Medulla oblongata (tissue), 1 donor: ENCODE measurements around the gene ANK2.

Experiments used
- DNase-seq: peaks from one replicate; pipeline ENCODE4 v3.0.0-alpha.2; 2015; ENCODE audit errors: extremely low spot score

Gene ANK2

DNA sequence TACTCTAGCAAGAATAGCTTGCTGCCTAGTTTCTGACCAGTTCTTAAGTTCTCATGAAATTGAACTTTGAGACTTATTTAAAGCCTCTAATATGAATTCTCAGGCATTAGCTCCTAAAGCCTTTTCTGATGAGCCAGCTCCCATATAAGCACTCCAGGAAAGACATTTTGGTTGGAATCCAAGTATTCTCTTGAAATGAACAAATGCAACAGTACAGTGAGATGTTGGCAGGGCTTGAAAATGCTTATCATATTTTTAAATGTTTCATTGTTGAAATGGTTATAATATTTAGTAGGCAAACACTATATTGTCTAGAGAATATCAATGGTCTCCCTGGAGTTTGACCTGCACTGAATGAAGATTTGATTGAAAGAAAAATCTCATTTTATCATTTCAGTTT, 240.3 kb downstream of the ANK2 start:
- no peak for DNase-seq

DNA sequence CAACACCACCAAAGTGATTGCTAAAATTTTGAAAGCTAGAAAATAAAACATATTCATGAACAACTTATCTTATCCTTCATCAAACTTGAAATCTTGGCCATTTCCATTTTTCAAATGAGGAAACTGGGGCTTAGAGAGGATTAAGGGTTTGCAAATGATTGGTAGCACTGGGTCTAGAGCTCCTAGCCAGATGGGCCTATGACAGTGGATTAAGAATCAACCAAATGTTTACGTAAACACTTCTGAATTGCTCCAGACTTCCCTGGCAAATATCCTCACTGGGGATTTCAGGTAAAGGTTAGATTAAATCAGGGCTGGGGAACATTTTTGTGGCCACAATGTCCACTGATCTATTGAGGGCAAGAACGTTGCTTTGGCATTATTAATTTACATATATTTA, 241.2 kb downstream of the ANK2 start:
- DNase-seq: no peak

DNA sequence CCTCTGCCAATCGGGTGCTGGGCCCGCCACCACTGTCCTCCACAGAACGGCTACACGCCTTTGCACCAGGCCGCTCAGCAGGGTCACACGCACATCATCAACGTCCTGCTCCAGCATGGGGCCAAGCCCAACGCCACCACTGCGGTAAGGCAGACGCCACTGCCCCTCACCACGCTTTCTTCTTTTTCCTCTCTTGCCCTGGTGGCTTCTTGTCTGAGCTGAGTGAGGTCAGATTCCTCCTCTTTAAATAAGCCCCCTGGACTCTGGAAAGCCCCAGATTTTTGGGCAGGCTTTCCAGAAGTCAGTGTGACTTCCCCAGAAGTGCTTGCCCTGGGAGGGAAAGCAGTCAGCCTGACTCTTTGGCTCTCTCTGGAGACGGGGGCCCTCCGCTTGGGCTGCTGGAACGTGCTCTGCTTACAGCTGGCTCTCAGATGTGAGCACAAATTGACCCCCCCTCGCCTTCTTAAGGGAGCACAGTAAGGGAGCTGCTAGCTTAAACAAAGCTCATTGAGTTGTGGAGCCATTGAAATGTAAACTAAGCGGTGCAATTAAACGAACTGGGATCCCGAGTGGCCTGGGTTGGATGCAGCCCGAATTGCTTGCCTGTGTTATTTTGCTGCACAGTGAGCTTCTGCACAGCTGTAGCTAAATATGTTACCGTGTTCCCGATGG, 243.1 kb downstream of the ANK2 start:
- DNase-seq: peak; percentile 87

DNA sequence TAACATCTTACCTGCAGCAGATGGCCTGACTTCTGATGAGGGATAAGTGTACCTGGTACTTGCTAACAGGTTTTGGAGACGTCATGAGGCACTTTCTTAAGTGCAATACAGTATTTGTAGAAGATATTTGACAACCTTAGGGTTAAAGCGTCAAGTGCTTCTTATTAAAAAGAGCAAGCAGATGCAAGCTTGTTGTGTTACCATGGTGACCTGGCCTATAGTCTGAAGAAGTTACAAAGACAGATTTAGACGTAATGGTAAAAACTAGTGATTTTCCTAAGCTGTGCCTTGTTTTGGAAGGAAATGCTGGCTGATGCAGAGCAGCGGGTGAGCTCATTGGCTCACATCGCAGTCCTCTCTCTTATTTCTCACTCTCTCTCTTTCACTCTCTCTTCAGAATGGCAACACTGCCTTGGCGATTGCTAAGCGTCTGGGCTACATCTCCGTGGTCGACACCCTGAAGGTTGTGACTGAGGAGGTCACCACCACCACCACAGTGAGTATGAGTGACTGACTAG, 243.6 kb downstream of the ANK2 start:
- DNase-seq: peak; percentile 72

DNA sequence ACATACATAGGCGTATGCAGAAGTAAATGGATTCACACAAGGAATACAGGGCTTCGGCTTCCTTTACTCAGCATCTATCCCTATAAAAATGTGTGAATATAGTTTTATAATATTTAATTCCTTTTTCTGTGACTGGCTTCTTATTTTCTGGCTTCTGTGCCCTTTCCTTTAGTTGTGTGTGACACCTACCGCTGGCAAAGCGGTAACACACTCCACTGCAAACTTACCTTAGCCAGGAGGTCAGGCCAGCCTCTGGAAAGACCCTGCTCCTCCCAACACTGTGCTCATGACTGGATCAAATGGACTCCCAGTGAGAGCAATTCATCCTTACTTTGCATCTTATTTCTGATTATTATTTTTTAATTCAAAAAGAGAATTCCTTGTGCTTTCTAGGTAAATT, 244.2 kb downstream of the ANK2 start:
- DNase-seq: no peak

DNA sequence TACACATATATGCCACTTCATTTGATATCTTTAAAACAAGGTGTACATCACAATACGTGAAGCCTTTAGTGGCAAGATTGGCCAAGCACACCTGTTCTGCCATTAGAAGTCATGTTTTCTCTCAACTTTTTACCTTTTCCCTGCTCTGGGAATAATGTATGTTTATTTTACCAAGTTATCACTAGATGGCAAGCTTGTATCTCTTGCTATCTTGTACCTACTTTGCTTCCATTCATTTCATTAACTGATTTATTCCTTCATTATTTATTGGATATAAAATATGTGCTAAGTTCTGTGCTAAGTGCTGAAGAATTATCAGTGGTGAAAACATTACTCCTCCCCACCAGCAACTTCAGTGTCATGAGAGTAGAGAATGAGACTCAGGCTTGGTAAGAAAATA, 245.5 kb downstream of the ANK2 start:
- DNase-seq: no peak

DNA sequence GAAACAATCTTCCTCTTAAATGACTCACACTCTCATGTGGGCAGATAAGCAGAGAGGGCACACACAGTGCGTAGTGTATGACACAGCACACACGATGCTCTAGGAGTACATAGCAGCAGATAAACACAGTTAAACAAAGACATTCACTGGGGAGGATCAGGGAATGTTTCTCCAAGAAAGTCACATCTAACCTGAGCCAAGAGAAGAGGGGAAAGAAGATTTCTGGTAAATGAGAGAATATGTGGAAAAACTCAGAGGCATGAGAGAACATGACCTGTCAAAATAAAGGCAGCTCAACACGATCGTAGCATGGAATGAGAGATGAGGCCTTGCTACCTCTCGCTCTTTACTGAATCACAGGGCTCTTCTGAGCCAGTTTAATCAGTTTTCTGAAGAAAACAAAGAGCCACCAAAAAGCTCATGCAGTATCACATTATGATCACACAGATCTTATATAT, 251.0 kb downstream of the ANK2 start:
- no peak for DNase-seq

DNA sequence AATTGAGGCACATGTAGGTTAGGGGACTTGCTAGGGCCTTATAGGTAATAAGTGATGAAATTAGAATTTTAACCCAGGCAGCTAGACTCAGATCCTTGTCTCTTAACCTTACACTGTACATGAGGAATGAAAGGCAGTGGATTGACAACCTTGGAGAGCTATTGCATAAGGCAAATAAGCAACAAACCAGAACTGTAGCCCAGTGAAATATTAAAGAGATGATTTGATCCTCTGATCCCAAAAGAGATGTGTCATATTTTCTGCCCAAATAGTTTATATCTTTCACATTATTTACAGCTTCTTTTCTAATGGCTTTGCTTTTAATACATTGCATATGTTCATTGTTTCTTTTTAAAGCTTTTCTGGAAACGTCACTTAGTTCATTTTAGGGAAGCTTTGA, 252.6 kb downstream of the ANK2 start:
- no peak for DNase-seq

DNA sequence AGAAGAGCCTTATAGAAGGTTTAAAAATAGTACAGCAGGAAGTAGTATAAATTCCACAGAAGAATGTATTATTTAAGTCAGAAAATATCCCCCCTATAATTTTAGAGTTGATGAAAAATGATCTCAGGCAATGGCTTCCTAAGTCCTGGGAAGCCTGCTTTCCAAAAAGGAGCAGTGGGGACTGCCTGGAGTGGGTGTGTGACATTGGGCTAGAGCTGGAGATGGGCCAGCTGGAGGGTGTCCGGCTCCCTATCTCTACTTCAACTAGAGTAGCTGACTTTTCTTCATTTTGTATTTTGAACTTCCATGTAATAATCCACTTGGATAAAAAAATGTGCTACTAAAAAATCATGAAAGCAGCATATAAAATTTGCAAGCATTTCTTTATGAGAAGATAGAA, 253.9 kb downstream of the ANK2 start:
- DNase-seq: no peak

DNA sequence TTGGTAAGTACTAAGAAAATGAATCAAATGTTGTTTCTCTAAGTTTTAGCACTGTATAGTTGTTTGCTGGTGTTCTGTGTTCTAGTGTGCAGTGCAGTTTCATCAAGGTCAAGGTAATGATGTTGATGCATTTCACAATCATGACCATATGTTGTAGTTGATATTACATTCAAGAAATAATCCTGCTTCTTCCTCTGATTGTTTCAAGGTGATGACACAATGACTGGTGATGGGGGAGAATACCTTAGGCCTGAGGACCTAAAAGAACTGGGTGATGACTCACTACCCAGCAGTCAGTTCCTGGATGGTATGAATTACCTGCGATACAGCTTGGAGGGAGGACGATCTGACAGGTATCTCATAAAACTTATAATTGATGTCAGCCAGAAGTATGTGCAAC, 261.6 kb downstream of the ANK2 start:
- no peak for DNase-seq

DNA sequence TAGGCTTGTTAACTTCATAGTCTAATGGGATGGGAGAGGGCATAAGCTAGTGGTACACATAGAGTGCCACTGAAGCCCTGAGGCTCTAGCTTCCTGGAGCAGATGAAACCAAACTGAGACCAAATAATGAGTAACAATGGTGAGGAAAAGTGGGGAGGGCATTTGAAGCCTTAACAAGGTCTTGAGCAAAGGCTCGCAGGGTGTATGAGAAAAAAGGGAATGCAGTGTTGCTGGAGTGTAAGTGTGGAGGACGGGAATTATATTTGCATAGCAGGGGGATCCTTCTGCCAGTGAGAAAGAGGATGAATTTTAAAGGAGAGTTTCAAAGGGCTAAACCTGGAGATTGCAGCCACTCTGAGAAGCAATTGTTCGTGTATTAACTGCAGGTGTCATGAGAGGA, 263.1 kb downstream of the ANK2 start:
- no peak for DNase-seq

DNA sequence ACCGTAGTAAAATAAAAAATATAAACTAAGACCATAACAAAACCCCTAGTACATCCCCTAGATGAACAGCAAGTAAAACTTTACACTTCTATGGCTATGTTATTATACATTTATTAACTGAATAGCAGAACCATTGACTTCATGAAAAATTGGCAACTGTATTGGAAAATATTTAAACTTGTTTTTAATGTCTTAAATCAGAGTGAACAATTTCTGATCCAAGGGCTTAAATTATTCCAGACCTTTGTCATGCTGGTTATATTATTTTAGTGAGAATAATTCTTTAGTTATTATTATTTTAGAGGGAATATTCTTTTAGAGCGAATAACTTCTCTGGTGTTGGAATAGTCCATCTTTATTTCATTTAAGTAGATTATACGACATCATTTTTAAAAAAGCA, 265.0 kb downstream of the ANK2 start:
- no peak for DNase-seq

DNA sequence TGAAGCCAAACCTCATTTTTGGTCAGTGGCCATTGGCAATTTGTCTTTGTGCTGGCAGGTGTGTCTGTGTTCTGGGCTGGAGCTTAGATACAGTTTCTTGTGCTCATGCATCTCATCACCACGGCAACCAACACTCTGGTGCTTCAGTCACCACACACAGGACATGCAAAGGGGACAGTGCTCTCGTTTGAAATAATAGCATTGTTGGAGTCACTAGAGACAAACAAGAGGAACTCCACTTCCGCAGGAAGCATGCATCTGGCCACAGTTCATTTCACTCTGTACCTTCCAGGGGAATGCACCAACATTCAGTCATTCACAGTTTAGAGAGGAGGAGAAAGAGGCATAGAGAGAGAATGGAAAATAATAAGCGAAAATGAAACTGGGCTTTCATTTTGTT, 267.4 kb downstream of the ANK2 start:
- peak; percentile 49 for DNase-seq

DNA sequence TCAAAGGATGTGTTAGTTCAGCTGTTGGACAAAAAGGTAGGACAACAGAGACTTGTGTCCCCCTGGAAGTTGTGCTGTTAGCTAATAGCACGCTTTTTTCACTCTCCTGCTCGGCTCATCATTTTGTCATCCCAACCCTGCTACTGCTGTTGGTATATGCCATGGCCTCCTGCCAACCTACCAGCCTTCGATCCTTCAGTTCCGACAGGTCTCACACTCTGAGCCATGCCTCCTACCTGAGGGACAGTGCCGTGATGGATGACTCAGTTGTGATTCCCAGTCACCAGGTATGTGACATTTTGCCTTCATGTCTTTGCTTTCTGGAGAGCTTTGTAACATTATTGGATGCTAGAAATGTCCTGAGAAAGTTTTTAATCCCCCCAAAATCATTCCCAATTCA, 268.1 kb downstream of the ANK2 start:
- no peak for DNase-seq

DNA sequence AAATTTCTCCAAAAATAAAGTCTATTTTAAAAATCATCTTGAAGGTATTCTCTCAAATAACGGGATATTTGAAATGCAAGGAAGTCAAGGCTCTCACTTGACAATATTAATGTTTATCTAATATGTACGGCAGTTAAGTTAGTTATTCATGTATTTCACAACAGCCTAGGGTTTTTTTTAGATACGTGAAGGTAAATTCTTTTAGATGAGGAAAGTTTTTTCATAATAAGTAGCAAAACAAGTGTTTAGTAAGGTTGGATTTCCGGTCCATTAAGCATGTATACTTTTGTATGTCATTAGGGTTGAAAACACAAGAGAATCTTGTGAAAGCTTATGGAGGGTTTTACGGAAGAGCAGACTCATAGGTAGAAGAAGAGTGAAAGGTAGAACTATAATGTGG, 273.3 kb downstream of the ANK2 start:
- no peak for DNase-seq

DNA sequence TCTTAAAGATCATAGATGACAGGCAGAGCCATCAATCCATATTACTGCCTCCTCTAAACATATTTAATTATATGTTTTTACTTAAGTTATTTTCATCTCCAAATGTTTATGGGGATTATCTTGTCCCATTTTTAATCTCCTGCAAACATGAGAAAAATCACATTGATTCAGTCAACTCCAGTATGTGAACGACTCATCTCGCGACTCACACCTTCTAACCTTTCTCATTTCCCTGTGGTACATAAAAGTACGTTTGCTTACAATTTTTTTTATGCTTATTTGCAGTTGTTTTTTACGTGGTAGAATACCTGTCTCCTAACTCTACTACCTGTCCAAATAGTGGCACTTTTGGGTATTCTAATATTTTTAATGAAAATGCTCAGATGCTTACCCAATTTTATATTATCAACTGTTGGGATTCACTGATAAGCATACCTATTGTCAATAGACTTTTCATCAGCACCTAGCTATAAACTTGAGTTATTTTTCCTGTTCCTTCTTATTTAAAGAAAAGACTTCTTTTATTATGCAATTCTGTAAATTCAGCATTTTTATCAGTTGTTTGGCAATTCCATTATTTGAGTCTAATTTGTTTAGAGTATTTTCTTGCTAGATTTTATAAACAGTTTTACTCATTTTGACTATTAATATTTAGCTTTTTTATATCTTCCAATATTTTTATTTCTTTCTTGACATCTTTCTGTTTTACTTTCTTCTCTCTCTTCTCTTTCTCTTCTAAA, 276.6 kb downstream of the ANK2 start:
- no peak for DNase-seq

DNA sequence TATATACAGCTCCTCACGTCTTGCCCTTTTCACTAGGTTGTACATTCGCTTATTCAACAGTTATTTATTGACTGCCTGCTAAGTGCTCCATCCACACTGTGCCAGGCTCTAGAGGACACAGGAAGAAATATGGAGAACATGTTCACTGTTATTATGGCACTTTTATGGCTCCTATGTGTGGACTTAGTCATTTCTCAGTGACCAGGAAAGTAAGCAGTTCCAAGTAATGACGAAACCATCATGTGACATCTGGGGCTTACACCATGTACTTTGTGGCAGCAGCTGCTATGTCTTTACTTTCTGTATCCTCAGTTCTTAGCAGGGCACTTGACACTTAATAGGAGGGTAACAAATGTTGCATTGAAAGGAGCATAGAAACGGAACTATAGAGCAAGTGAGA, 278.0 kb downstream of the ANK2 start:
- no peak for DNase-seq

DNA sequence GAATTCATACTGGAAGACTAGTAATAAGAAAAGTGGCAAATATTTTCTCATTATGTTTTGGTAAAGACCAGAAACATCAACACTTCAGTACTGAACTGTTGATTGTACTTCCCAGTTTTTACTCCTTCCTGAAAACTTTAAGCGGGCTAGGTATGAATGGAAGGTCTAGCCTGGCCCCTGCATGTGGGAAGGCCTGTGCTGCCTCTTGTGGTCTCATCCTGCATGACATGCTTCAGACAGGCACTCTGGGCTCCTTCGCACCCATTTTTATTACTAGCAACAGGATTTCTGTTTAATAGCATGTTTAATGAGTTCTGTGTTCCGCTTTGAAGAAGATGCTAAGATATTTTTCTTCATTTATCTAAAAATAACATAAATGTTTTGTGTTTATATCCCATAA, 279.1 kb downstream of the ANK2 start:
- DNase-seq: no peak

DNA sequence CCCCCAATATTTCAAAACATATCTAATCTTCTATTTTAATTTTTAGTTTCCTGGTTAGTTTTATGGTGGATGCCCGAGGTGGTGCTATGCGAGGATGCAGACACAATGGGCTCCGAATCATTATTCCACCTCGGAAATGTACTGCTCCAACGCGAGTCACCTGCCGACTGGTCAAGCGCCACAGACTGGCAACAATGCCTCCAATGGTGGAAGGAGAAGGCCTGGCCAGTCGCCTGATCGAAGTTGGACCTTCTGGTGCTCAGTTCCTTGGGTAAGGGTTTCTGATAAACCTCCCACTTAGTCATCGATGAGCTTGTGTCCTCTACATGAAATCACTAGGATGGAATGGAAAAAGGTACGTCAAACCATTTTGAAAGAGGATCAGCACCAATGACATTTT, 280.7 kb downstream of the ANK2 start:
- no peak for DNase-seq

DNA sequence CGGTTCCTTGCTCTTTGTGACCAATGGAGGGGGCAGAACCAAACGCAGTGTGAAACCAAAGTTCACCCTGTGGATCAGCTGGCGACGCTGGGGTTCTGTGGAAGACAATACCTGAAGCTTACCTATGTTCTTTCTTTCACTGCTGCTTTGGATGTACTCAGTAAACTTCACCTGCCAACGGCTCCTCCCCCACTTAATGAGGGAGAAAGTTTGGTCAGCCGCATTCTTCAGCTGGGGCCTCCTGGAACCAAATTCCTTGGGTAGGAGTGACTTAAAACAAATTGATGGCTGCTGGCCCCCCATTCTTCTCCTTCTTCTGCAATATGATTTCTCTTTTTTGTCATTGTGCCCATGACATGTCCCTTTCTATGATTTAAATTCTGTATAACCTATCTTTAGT, 282.4 kb downstream of the ANK2 start:
- no peak for DNase-seq

DNA sequence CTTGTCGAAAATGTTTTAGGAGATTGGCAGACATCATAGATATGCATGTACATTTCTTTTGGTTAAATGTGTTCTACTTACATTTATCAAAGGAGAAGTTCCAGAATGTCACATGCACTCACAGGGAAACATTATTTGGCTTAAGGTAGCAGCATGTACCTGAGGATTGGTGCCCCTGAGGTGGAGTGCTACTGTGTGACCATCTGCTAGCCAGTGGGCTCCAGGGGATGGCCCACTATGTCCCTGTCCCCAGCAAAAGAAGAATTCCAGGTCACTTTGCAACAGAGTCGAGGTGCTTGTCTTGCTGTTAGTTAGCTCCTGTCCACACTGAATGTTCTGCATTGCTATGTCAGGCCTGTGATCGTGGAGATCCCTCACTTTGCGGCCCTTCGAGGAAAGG, 283.2 kb downstream of the ANK2 start:
- DNase-seq: no peak

DNA sequence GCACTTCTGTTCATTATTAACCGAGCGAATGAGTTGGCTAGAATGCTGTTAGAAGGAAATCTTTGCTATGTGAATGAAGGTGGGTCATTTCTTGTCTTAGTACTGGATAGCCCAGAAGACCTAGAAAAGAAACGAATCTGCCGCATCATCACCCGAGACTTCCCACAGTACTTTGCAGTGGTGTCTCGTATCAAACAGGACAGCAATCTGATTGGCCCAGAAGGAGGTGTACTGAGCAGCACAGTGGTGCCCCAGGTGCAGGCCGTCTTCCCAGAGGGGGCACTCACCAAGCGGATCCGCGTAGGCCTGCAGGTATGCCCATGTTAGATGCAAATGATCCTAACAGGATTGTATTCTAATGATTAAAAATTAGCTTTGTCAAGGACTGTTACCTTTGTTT, 286.3 kb downstream of the ANK2 start:
- DNase-seq: no peak

DNA sequence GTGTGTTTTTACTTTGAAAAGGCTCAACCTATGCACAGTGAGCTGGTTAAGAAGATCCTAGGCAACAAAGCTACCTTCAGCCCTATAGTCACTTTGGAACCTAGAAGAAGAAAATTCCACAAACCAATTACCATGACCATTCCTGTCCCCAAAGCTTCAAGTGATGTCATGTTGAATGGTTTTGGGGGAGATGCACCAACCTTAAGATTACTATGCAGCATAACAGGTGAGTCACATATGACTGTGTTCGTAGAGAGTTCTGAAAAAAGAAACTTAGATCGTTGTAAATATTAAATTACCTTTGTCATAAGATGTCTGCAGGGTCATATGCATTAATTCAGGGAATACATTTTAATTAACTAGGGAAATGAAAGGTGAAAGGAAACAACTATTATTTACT, 287.1 kb downstream of the ANK2 start:
- DNase-seq: no peak

DNA sequence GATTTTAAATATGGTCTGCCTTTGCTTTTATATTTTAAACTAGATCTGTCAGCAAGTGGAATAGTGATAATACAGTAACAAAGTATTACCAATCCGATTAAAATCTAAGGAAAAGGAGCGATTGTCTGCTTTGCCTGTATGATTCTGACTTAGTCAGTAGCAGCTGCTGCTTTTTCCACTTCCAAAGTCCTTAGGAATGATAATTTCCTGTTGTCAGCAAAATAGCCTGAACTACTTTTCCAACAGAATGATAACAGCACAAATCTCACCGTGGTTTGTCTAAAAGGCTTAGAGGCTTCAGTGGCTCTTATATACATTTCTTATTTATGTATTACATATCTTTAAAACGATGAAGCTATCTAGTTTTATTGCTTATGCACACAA, 290.0 kb downstream of the ANK2 start:
- DNase-seq: no peak
